T-helper 1 cell (primary cell): ENCODE results near the gene SMIM23.
A peak's percentile ranks its signal among the peaks of the same experiment; 100 is the strongest.

Experiments used
- DNase-seq, 5 donors: peaks; one replicate each; pipeline ENCODE4 v3.0.0-alpha.2; 2012 to 2020
- total RNA-seq, 4 donors: gene quantifications; one replicate each; lab custom pipeline; 2026; lab: John Stamatoyannopoulos, UW

SMIM23 gene
- total RNA-seq, result 0 reads per million in 4 donors

DNA sequence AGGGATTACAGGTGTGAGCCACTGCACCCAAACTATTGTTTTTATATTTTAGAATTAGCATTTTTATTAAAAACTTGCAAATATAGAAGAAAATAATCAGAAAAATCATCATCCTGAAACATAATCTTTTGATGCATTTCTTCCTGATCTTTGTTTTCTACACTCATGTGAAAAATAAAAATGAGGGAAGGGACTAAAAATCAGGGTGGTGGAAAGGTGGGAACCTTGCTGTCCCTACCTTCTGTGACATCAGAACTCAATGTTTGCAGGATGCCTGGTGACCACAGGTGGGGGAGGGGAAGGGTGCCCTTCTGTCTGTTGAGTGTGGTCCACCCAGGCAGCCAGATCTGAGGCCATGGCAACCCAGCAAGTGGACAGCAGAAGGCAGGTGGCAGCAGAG, at the start of gene SMIM23:
Gene SMIM23, plus strand, starts transcription at position 301 of the 400 bp plus-strand sequence. Its CDS starts 55 bp downstream, at position 356.
- DNase-seq, result no peak

- no peak for DNase-seq
Measured at GRCh38 chr5:171736976-171737891, 48.4 kb upstream of the SMIM23 start.

DNA sequence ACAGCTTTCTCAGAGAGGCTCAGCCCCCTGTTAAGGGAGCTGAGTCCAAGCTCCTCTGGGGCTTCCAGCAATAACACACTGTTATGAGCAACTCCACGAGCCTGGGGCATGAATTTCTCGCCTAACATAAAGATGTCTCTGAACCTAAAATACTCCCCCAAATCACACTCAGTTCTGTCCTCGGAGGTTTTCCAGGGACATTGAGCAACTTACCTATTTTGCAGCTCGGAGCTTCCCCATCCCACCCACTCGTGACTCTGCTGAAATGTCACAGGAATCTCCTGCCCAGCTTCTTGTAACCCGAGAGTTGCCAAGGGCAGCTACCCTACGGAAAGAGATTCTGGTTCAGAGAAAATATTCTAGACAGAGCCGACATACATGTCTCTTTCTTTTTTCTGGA, 47.1 kb upstream of the SMIM23 start:
- DNase-seq, result no peak

GRCh38 chr5:171739271-171739670, 46.3 kb upstream of the SMIM23 start:
- DNase-seq, result no peak

- DNase-seq, result no peak
Measured at GRCh38 chr5:171743436-171744076, 42.1 kb upstream of the SMIM23 start.

DNA sequence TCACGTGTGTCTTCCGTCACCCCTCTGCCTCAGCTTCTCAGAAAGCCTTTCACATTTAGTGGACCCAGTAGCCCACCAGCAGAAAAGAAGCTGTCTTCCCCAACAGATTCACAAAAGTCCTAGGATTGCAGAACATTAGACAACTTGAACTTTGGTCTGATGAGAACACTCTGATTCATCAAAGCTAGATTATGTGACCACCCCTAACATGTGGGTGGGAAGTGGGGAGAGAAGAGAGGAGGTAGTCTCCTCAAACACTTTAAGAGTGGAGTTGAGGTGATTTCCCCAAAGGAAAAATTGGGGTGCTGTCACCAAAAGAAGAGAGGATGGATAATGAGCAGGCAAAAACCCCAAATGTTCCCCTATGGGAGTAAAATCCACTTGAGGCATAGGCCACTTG, 41.4 kb upstream of the SMIM23 start:
- DNase-seq, result no peak

DNA sequence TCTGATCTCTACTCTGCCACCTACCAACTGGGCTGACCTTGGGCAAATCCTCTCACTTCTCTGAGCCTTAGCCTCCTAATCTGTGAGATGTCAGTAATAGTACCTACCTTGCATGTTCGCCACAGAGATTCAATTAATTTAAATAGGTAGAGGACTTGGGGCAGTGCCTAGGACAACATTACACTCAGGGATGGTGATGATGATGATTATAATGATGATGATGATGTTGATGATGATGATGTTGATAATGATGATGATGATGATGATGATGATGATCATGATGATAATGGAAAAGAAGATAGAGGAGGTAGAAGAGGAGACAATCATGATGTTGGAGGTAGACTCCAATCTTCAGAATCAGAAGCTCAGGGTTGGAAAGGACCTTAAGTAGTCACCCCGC, 40.7 kb upstream of the SMIM23 start:
- DNase-seq, result no peak

GRCh38 chr5:171745602-171746001, 40.0 kb upstream of the SMIM23 start:
- DNase-seq, result no peak

DNA sequence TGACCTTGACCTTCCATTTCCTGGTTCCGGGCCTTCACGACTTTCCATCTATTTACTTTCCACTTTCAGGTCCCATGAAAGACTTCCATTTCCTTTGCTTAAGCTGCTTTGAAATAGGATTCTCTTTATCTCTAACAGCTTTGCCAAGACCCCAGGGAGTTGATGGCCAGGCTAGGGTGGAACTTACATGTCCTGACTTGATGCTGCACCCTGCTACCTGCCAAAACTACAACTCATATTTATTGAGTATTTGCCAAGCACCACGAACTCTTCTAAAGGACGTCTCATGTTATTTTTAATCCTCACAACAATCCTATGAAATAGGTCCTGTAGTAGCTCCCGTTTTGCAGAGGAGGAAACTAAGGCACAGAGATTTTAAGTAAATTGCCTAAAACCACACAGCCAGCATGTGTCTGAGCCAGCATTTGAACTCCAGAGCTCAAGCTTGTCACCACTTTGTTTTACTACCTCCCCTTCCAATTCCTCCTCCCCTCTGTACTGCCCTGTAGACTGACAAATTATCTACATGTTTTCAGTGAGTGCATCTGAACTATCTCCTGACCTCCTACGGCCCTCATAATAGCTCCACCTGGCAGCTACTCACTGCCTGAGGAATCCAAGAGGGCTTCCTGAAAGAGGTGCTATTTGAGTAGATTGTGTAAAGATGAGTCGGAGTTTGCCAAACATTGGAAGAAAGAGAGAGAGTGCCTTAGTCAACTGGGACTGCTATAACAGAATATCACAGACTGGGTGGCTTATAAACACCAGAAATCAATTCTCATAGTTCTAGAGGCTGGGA, 38.4 kb upstream of the SMIM23 start:
- DNase-seq, result no peak

DNA sequence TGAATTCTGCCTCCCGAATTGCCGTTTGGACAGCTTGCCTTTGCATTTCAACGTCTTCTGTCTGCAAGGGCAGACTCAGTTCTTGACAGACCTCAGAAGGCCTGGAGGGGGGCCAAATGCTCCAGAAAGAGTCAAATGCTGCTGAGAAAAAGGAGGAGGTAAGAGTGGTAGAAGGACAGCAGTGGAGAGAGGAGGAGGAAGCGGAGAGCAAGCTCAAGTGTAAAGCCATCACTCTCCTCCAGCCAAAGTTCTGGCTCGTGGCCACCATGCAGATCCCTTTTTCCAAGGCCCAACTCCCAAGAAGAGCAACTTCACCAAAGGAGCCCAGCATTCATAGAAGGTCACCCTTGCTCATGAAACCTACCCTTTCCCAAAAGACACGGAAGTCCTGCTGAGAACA, 36.9 kb upstream of the SMIM23 start:
- DNase-seq, result no peak

GRCh38 chr5:171749365-171749764, 36.3 kb upstream of the SMIM23 start:
- DNase-seq, result no peak

DNA sequence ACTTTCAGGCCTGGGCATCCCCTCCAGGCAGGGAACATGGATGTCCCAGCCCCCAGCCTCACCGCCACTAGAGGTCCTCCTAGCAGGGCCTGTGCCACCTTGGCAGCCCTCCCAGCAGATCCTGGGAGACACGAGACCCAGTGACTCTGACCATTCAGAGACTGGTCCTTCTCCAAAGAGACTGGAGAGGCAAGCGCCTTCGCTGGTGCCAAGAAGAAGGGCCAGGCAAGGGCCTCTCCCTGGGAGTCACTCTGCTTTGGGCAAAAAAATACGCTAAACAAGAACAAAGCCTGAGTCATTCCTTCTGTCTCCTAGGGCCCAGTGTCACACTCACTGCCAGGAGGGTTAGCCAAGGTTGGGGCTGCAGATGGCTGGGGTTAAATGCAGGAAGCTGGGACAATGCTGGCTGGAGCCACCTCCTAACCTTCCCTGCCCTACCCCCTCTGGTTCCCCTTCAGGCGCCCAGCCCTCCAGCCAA, 35.3 kb upstream of the SMIM23 start:
- DNase-seq, result no peak

- DNase-seq, result no peak
Measured at GRCh38 chr5:171755354-171755821, 30.2 kb upstream of the SMIM23 start.

DNA sequence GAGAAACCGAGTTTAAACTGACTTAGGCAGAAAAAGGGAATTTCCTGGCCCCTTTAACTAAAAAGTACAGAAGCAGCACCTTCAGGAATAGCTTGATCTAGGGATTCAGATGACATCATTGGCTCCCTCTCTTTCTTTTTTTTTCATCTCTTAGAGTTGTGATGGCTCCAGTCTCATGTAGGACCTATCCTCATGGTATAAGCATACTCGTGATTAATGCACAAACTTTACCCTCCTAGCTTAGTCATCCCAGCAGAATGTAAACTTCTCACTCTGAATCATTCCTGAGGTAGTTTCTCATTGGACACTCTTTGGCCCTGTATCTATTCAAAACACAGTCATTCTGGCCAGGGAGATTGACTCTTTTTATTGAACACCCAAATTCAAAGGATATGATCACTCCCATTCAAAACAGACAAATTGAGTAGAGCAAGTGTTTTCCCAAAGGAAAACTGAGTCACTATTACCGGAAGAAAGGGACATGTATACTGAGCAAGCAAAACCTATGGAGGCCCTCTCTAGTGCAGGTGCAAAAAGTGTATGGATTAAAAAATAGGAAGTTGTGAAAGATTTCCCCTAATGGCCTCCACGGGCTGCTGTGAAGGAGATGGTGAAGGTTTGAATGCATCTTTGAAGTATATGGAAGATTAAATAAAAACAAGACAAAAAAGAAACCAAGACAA, 27.6 kb upstream of the SMIM23 start:
- peak in 1 of 5 donors; percentile 8 for DNase-seq

DNA sequence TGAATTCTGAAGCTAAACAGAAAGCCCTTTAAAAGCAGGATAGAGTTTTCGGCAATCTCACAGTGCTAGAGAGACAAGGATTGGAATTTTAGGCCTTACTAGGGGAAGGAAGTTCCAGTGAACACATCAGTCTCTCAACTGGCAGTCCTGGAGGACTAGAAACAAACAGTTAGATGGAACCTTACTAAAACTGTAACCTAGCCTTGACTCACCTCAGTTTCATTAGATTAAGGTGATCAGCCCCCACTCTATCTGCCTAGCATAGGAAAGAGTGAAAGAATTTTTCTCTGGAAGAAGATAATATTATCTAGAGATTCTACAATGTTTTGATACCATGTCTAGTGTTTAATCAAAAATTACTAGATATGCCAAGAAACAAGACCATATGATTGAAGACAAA, 25.8 kb upstream of the SMIM23 start:
- DNase-seq, result no peak

DNA sequence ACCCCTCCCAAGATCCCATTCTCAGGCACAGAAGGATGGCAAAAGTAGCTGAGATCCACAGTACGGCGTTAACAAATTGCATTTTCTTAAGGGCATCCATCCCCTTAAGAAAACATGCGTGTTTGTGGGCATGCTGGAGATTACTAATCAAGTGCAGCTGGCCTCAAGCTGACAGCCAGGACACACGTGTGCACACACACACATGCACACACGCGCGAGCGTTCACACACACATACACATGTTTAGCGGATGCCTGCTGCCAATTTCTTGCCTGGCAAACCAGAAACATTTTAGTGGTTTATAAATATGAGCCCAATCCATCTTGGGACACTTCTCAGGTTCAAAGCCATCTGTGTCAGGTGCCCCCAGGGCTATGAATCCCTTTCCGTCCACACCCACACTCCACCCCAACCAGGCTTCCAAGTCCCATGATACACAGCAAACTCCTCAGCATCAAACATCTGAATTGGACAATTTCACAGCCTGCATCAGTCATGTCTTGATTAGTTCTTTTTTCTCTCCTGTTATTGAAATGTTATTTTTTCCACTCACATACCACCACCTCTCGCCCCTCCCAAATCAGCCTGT, 23.5 kb upstream of the SMIM23 start:
- DNase-seq, result no peak

DNA sequence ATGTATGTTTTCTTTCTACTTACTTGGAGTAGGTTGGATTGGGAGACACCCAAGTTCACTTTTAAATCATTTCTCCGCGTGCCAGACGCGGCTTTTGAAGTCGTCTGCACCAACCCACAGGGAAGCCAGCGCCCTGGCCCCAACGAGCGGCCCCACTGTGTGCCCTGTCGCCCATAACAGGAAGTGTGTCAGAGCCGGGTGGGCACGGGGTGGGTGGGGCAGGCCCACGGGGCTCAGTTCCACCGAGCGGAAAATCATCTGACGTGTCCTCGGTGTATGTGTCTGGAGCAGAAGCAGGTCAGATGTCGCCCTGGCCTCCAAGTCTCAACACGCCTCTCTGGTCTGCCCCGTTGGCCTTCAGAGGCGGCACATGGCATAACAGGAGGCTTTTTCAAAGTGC, 22.7 kb upstream of the SMIM23 start:
- no peak for DNase-seq

GRCh38 chr5:171764265-171764664, 21.4 kb upstream of the SMIM23 start:
- no peak for DNase-seq

DNA sequence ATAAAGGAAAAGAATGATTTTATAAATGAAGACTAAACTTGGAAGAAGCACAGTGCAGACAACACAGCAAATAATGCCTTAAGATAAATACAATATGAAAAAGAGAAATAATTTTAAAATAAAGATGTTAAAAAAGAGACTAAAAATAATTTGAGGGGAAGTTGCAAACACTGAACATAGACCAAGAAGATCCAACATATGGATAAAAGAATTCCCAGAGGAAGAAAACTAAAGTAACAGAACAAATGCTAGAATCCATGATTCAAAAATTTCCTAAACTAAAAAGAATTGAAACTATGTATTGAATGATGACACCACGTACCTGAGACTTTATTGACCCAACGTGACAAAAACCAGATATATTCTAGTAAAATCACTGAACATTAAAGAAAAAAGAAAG, 18.7 kb upstream of the SMIM23 start:
- DNase-seq, result no peak

DNA sequence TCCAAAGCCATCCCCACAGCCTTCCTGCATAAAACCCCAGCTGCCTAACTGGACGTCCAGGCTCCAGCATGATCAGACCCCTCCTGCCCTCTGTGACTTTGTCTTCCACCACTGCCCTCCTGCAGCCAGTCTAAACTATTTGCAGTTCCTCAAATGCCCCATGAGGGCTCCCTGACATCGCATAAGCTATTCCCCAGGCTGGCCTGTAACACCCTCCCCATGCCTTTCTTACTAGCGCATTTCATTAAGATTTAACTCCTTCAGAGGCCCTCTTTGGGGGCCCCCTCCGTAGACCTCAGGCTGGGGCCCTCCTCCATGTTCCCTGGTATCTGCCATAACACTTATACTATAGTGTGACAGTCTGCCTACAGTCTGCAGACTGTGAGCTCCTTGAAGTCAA, 15.5 kb upstream of the SMIM23 start:
- no peak for DNase-seq

DNA sequence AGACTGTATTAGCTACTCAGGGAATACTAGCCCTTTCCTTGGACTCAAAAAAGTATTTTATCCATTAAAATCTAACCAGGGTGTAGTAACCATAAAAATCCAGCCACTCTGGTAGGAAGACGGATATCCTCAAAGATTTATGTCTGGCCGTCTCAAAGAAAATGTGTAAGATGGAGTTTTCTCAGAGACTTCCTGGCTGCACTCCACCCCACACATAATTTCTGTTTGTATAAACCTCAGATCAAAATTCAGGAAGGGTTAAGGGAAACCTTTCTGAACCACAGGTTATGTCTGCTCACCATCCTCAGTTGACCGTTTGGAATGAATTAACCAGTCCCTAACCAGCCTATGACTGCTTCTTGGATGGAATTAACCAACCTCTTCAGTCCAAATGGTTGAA, 13.8 kb upstream of the SMIM23 start:
- DNase-seq, result no peak

- DNase-seq, result no peak
Measured at GRCh38 chr5:171773106-171773505, 12.5 kb upstream of the SMIM23 start.
